WTC11 (cell line): ENCODE results near the gene FAM221B.

Experiments used
- ATF1 ChIP-seq: sonication (generic); formaldehyde crosslinking; IDR thresholded peaks from 2 replicates; pipeline ENCODE4 v1.8.1; 2023; ENCODE audit warnings: mild to moderate bottlenecking, moderate library complexity, missing genetic modification reagents
- CREB1 ChIP-seq: sonication (generic); formaldehyde crosslinking; IDR thresholded peaks from 2 replicates; pipeline ENCODE4 v1.8.0; 2023; ENCODE audit warnings: mild to moderate bottlenecking, missing genetic modification reagents
- CREM ChIP-seq: sonication (generic); formaldehyde crosslinking; IDR thresholded peaks from 2 replicates; pipeline ENCODE4 v1.8.1; 2022; ENCODE audit warnings: mild to moderate bottlenecking, missing genetic modification reagents, moderate library complexity
- ELF4 ChIP-seq: sonication (generic); formaldehyde crosslinking; IDR thresholded peaks from 2 replicates; pipeline ENCODE4 v1.8.1; 2022; ENCODE audit warnings: low read depth, mild to moderate bottlenecking, moderate library complexity, missing genetic modification reagents
- FOXP1 ChIP-seq: sonication (generic); formaldehyde crosslinking; IDR thresholded peaks from 2 replicates; pipeline ENCODE4 v1.8.0; 2022; ENCODE audit warnings: missing genetic modification reagents, mild to moderate bottlenecking, moderate library complexity, borderline replicate concordance
- MYBL2 ChIP-seq: sonication (generic); formaldehyde crosslinking; IDR thresholded peaks from 2 replicates; pipeline ENCODE4 v1.8.1; 2023; ENCODE audit warnings: mild to moderate bottlenecking, moderate library complexity, missing genetic modification reagents
- NR2C2 ChIP-seq: sonication (generic); formaldehyde crosslinking; IDR thresholded peaks from 2 replicates; pipeline ENCODE4 v1.8.0; 2022; ENCODE audit warnings: mild to moderate bottlenecking, missing genetic modification reagents
- ZNF317 ChIP-seq: sonication (generic); formaldehyde crosslinking; IDR thresholded peaks from 2 replicates; pipeline ENCODE4 v1.8.1; 2023; ENCODE audit warnings: low read depth, mild to moderate bottlenecking, moderate library complexity, missing genetic modification reagents, borderline replicate concordance
- TF ChIP-seq, protein P1 (sequence below): sonication (generic); formaldehyde crosslinking; IDR thresholded peaks from 2 replicates; pipeline ENCODE4 v1.8.1; 2023; ENCODE audit warnings: mild to moderate bottlenecking, missing genetic modification reagents, moderate library complexity
- TF ChIP-seq, protein P2 (sequence below): sonication (generic); formaldehyde crosslinking; IDR thresholded peaks from 2 replicates; pipeline ENCODE4 v1.8.1; 2023; ENCODE audit warnings: mild to moderate bottlenecking, missing genetic modification reagents
- TF ChIP-seq, protein P3 (sequence below): fragments of 200-600 bp; IDR thresholded peaks from 2 replicates; pipeline ENCODE4 v1.8.0; 2022; ENCODE audit warnings: antibody characterized with exemption
- TF ChIP-seq, protein P4 (sequence below): sonication (generic); formaldehyde crosslinking; IDR thresholded peaks from 2 replicates; pipeline ENCODE4 v1.8.0; 2022; ENCODE audit warnings: missing genetic modification reagents
- TF ChIP-seq, protein P5 (sequence below): sonication (generic); formaldehyde crosslinking; IDR thresholded peaks from 2 replicates; pipeline ENCODE4 v1.8.0; 2022; ENCODE audit warnings: mild to moderate bottlenecking, missing genetic modification reagents

DNA sequence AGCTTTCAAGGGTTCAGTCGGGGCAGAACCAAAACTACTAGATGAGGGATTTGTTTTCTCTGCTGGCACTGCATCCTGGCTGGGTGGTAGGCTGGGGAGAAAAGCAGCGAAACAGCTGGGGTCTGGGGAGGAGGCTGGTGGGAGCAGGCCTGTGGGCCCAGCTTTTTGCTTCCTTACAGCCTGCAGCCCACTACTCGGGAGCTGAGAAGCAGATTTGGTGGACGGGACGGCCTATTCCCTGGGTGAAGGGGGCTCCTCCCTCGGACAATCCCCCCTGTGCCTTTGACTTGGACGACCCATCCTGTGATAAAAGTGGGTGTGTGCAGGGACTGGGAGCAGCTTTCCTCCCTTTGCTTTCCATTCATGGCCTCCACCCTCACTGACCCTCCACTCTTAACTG, 28.0 kb downstream of the FAM221B start:
- TF ChIP-seq ELF4, result no peak
- TF ChIP-seq, protein P1, sequence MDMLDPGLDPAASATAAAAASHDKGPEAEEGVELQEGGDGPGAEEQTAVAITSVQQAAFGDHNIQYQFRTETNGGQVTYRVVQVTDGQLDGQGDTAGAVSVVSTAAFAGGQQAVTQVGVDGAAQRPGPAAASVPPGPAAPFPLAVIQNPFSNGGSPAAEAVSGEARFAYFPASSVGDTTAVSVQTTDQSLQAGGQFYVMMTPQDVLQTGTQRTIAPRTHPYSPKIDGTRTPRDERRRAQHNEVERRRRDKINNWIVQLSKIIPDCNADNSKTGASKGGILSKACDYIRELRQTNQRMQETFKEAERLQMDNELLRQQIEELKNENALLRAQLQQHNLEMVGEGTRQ (CRISPR knock-in tag), result no peak
- TF ChIP-seq, protein P2, sequence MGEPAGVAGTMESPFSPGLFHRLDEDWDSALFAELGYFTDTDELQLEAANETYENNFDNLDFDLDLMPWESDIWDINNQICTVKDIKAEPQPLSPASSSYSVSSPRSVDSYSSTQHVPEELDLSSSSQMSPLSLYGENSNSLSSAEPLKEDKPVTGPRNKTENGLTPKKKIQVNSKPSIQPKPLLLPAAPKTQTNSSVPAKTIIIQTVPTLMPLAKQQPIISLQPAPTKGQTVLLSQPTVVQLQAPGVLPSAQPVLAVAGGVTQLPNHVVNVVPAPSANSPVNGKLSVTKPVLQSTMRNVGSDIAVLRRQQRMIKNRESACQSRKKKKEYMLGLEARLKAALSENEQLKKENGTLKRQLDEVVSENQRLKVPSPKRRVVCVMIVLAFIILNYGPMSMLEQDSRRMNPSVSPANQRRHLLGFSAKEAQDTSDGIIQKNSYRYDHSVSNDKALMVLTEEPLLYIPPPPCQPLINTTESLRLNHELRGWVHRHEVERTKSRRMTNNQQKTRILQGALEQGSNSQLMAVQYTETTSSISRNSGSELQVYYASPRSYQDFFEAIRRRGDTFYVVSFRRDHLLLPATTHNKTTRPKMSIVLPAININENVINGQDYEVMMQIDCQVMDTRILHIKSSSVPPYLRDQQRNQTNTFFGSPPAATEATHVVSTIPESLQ, result no peak
- no peak for TF ChIP-seq NR2C2
- TF ChIP-seq, protein P3, sequence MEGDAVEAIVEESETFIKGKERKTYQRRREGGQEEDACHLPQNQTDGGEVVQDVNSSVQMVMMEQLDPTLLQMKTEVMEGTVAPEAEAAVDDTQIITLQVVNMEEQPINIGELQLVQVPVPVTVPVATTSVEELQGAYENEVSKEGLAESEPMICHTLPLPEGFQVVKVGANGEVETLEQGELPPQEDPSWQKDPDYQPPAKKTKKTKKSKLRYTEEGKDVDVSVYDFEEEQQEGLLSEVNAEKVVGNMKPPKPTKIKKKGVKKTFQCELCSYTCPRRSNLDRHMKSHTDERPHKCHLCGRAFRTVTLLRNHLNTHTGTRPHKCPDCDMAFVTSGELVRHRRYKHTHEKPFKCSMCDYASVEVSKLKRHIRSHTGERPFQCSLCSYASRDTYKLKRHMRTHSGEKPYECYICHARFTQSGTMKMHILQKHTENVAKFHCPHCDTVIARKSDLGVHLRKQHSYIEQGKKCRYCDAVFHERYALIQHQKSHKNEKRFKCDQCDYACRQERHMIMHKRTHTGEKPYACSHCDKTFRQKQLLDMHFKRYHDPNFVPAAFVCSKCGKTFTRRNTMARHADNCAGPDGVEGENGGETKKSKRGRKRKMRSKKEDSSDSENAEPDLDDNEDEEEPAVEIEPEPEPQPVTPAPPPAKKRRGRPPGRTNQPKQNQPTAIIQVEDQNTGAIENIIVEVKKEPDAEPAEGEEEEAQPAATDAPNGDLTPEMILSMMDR, result no peak
- no peak for TF ChIP-seq CREB1 (CRISPR knock-in tag)
- TF ChIP-seq, protein P4, sequence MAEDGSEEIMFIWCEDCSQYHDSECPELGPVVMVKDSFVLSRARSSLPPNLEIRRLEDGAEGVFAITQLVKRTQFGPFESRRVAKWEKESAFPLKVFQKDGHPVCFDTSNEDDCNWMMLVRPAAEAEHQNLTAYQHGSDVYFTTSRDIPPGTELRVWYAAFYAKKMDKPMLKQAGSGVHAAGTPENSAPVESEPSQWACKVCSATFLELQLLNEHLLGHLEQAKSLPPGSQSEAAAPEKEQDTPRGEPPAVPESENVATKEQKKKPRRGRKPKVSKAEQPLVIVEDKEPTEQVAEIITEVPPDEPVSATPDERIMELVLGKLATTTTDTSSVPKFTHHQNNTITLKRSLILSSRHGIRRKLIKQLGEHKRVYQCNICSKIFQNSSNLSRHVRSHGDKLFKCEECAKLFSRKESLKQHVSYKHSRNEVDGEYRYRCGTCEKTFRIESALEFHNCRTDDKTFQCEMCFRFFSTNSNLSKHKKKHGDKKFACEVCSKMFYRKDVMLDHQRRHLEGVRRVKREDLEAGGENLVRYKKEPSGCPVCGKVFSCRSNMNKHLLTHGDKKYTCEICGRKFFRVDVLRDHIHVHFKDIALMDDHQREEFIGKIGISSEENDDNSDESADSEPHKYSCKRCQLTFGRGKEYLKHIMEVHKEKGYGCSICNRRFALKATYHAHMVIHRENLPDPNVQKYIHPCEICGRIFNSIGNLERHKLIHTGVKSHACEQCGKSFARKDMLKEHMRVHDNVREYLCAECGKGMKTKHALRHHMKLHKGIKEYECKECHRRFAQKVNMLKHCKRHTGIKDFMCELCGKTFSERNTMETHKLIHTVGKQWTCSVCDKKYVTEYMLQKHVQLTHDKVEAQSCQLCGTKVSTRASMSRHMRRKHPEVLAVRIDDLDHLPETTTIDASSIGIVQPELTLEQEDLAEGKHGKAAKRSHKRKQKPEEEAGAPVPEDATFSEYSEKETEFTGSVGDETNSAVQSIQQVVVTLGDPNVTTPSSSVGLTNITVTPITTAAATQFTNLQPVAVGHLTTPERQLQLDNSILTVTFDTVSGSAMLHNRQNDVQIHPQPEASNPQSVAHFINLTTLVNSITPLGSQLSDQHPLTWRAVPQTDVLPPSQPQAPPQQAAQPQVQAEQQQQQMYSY (CRISPR knock-in tag), result no peak
- TF ChIP-seq CREM (CRISPR knock-in tag), result no peak
- TF ChIP-seq ATF1, result no peak
- no peak for TF ChIP-seq MYBL2 (CRISPR knock-in tag)
- TF ChIP-seq FOXP1 (CRISPR knock-in tag), result no peak
- TF ChIP-seq, protein P5, sequence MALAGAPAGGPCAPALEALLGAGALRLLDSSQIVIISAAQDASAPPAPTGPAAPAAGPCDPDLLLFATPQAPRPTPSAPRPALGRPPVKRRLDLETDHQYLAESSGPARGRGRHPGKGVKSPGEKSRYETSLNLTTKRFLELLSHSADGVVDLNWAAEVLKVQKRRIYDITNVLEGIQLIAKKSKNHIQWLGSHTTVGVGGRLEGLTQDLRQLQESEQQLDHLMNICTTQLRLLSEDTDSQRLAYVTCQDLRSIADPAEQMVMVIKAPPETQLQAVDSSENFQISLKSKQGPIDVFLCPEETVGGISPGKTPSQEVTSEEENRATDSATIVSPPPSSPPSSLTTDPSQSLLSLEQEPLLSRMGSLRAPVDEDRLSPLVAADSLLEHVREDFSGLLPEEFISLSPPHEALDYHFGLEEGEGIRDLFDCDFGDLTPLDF (CRISPR knock-in tag), result no peak
- TF ChIP-seq ZNF317 (CRISPR knock-in tag), result no peak
